Activated effector memory CD4-positive, alpha-beta T cell treated with Interleukin-2 at 50 U/mL for 16 hours (primary cell): Measurements from ENCODE around the gene CAPG.
A peak's percentile ranks its signal among the peaks of the same experiment; 100 is the strongest.
"Not testable (repeated sequence)": the region's sequence is repeated elsewhere in the genome, so short reads cannot be mapped to it uniquely, and the experiment has no call there.

Experiments
- DNase-seq: peaks from one replicate; pipeline ENCODE4 v3.0.0-alpha.2; 2020

The CAPG gene

DNA sequence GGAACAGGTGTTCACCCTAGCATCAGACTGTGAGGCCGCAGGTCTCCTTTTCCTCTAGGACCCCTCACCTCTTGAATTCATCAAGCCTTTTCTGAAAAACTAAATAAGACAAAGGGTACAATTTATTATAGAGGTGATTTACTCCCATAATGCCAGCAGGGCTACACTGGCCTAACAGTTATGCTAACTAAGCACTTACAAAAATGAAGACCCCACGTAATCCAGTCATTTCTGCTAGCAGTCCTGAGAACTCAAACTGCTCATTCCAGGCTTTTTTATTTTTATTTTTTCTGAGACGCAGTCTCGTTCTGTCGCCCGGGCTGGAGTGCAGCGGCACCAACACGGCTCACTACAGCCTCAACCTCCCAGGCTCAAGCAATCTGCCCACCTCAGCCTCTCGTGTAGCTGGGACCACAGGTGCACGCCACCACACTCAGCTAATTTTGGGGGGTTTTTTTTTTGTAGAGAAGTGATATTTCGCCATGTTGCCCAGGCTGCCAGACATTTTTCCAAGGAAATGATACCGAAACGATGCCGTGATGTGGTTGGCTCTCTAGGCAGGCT, 14.2 kb downstream of the CAPG start:
- no peak for DNase-seq

GRCh38 chr2:85394976-85395375, 15.2 kb downstream of the CAPG start:
- DNase-seq, result no peak

DNA sequence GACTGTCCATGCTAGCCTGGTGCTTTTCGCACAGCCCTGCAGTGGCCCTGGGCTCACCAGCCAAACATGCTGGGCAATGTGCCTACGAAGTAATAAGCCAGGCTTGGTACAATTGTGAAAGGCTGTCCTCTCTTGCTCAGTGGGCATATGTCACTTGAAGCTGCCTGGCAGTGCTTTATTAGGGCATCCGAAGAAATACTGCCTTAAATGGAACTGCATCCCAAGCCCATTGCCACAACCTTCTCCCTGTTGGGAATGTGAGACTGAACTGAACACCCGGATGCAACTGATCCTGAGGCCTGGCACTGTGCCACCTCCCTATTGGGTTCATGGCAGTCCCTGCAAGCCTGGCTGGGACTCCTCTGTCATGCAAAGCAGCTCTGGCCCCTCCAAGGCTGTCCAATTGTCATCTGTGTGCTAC, 15.9 kb downstream of the CAPG start:
- no peak for DNase-seq

- no peak for DNase-seq
Measured at GRCh38 chr2:85393836-85394235, 16.3 kb downstream of the CAPG start.

- DNase-seq, result peak; percentile 58
Measured at GRCh38 chr2:85390941-85391669, 19.1 kb downstream of the CAPG start.

- DNase-seq, result no peak
Measured at GRCh38 chr2:85388878-85389538, 21.2 kb downstream of the CAPG start.

DNA sequence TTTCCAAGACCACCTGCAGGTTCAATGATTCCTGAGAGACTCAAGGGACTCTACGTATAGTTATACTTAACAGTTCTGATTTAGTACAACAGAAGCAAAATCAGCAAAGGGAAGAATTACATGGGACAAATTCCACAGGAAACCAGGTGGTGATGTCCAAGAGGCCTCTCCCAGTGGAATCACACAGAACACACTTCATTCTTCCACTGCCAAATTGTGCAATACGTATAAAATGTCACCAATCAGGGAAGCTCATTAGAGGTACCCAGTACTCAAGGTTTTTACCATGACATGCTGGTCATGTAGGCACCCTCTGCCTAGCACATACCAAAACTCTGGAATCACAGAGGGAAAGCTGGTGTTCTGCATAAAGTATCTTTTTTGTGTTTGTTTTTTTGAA, 22.4 kb downstream of the CAPG start:
- DNase-seq, result no peak

DNA sequence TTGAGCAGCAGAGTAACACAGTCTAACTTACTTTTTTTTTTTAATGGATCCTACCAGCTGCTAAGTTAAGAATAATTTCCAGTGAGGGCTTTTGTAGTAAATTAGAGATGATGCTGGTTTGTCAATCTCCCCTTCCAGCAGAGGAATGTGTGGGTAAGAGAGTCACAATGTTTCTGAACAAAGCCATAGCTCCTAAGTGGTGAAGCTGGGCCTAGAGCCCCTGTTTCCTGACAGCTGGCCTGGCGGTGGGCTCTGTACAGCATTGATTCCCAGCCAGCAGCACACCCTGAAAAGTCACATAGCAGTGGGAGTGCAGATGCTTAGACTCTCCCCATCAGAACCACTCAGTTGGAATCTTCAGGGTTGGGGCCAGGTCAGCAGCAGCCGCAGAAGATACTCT, 24.4 kb downstream of the CAPG start:
- no peak for DNase-seq

- DNase-seq, result no peak
Measured at GRCh38 chr2:85383850-85384249, 26.3 kb downstream of the CAPG start.

GRCh38 chr2:85383151-85383550, 27.0 kb downstream of the CAPG start:
- not testable (repeated sequence) for DNase-seq

- no peak for DNase-seq
Measured at GRCh38 chr2:85380048-85380447, 30.1 kb downstream of the CAPG start.

GRCh38 chr2:85378257-85378656, 31.9 kb downstream of the CAPG start:
- DNase-seq, result no peak

DNA sequence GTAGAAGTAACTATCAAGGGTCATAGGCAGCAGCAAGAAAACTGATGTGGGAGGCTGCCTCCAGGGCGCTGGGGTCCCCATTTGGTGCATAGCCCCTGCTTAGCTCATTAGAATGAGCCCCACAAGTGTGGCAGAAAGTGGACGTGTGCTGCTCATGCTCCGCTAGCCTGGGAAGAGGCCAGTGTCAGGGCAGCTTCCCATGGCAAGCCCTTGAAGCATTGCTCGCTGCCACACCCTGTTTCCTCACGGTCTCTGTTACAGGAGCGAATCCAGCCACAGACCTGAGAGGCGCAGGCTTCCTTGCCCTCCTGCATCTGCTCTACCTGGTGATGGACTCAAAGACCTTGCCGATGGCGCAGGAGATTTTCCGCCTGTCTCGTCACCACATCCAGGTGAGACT, 33.1 kb downstream of the CAPG start:
- no peak for DNase-seq

- DNase-seq, result no peak
Measured at GRCh38 chr2:85376291-85377065, 33.7 kb downstream of the CAPG start.

DNA sequence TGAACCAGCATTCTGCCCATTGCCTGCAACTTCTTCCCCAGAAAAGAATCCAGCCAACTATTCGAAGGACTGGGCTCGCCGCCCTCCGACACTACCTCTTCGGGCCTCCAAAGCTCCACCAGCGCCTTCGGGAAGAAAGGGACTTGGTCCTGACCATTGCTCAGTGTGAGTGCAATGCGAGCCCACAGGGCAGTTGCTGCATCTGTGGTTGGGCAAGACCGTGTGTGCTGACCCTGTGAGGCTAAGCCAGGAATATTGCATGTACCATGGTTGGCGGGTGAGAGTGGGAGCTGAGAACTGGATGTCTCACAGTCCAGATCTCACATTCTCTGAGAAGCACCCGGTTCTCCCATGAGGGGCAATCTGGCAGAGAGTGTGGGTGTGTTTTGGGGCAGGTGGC, 39.1 kb downstream of the CAPG start:
- no peak for DNase-seq

DNA sequence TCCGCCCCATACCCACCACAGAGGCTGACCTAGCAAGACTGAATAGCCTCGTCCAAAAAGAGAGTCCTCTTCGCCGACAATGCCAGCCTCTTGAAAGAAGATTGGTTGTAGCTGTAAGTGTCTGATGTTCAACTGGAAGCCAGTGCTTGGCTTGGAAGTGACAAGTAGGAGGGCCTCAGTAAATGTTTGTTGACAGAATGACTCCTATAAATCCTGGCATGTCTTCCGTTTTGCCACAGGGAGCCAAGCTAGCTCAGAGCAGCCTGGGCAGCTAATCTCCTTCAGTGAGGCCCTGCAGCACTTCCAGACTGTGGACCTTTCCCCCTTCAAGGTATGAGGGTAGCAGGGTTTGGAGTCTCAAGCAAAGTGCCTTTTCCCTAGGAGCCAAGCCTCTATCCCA, 40.7 kb downstream of the CAPG start:
- no peak for DNase-seq

- no peak for DNase-seq
Measured at GRCh38 chr2:85368921-85369320, 41.2 kb downstream of the CAPG start.

DNA sequence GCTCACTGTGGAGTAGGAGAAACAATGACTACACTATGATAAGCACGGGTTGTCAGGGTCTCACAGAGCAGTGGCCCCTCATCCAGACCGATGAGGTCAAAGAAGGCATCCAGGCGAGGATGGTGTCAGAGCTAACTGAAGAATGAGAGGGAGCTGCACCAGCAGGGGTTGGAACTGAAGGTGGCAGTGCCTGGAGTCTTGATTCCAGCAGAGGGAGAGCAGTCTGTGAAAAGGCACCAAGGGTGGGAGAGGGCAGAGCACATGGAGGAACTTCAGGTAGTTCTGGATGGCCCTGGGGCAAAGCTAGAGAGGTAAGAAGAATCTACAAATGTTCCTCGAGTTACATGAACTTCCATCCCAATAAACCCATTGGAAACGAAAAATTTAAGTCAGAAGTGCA, 43.0 kb downstream of the CAPG start:
- DNase-seq, result no peak

DNA sequence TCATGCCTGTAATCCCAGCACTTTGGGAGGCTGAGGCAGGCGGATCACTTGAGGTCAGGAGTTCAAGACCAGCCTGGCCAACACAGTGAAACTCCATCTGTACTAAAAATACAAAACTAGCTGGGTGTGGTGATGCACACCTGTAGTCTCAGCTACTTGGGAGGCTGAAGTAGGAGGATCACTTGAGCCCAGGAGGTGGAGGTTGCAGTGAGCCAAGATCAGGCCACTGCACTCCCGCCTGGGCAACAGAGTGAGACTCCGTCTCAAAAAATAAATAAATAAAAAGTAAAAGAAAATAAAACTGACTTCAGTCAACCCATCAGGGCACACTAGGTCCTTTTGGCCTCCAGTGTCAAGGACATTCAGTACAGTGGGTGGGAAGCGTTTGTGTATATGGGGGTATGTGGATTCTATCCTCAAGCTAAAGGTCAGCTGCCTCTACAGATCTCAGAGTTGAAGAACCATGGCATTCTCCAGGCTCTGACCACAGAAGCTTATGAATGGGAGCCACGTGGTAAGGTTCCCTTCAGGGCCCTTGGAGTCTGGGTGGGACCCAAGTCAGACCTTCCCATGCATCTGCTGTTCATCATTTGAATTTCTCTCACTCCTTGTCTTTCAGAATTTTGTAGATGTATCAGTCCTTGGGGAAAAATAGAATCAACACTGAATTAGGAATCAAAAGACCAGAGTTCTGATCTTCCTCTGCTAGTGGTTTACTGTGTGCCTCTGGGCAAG, 47.3 kb downstream of the CAPG start:
- DNase-seq, result not testable (repeated sequence)

DNA sequence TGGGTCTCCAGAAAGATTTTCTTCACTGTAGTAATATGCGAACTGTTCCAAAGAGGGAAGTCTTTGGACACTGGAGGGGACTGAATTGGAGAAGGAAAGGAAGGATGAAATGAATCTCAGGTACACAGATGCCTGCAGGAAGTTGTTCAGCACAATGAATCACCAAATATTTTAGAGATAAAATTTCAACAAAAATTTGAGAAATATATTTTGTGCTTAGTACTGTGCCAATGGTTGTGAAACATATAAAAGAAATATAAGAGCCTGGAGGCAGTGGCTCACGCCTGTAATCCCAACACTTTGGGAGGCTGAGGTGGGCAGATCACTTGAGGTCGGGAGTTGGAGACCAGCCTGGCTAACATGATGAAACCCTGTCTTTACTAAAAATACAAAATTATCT, 52.4 kb downstream of the CAPG start:
- no peak for DNase-seq

DNA sequence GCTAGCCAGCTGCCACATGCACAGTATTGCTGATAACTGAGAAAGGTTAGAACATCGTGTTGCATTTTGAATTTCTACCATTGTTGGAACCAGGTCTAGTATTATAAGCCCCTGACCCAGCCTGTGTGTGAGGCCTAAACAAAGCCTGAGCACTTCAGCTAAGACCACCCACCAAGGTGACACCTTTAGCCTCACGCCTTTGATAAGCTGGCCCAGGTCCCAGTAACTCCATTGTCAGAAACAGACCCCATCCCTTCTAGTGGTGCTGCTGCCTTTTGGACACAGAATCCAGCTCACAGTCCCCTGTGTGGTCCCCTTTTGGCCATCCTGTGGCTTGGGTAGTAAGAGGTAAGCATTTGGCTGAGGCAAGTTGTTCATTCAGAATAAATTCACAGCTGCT, 54.0 kb downstream of the CAPG start:
- no peak for DNase-seq

- DNase-seq, result no peak
Measured at GRCh38 chr2:85355521-85355920, 54.6 kb downstream of the CAPG start.

- DNase-seq, result no peak
Measured at GRCh38 chr2:85355073-85355410, 55.1 kb downstream of the CAPG start.
